Liver (tissue), 3 donors: ENCODE measurements around the gene AIDA.

ENCODE experiments used
- CTCF ChIP-seq: fragments of 150-350 bp; IDR thresholded peaks from 2 replicates; pipeline ENCODE4 v1.5.1; 2017; ENCODE audit warnings: improper control_type of control experiment, low read depth, low read length; ENCODE audit not compliant: missing input control
- GABPA ChIP-seq, 2 donors: IDR thresholded peaks in 1 of 2; conservative IDR thresholded peaks in 1 of 2; 2 replicates each; pipeline ENCODE4 v1.6.1; 2016; ENCODE audit warnings: antibody characterized with exemption in 2 of 2, mild to moderate bottlenecking in 1 of 2, moderate library complexity in 1 of 2
- HNF4G ChIP-seq: IDR thresholded peaks from 2 replicates; pipeline ENCODE4 v1.6.1; 2016; ENCODE audit warnings: antibody characterized with exemption
- REST ChIP-seq: IDR thresholded peaks from 2 replicates; pipeline ENCODE4 v1.6.1; 2016; ENCODE audit warnings: antibody characterized with exemption, mild to moderate bottlenecking
- RXRA ChIP-seq, 2 donors: IDR thresholded peaks; 2 replicates each; pipeline ENCODE4 v1.6.1; 2017 to 2018; ENCODE audit warnings: antibody characterized with exemption in 2 of 2, mild to moderate bottlenecking in 1 of 2
- SP1 ChIP-seq: IDR thresholded peaks from 2 replicates; pipeline ENCODE4 v1.6.1; 2018; ENCODE audit warnings: antibody characterized with exemption, mild to moderate bottlenecking
- TF ChIP-seq, protein P1 (sequence below): IDR thresholded peaks from 2 replicates; pipeline ENCODE4 v1.6.1; 2016; ENCODE audit warnings: antibody characterized with exemption
- TF ChIP-seq, protein P2 (sequence below): IDR thresholded peaks from 2 replicates; pipeline ENCODE4 v1.6.1; 2016; ENCODE audit warnings: antibody characterized with exemption
- donor health status: healthy.
- donor health status: healthy.

GRCh38 chr1:222739465-222739864 is 27.2 kb upstream of the AIDA start:
- TF ChIP-seq GABPA (IDR thresholded peaks at IDR 0.05 in 1 of 2, conservative IDR thresholded peaks at IDR 0.05 in 1 of 2) = no peak
- TF ChIP-seq SP1 = no peak
- TF ChIP-seq CTCF = no peak
- TF ChIP-seq HNF4G = no peak
- TF ChIP-seq, protein P1, sequence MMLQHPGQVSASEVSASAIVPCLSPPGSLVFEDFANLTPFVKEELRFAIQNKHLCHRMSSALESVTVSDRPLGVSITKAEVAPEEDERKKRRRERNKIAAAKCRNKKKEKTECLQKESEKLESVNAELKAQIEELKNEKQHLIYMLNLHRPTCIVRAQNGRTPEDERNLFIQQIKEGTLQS = no peak
- TF ChIP-seq, protein P2, sequence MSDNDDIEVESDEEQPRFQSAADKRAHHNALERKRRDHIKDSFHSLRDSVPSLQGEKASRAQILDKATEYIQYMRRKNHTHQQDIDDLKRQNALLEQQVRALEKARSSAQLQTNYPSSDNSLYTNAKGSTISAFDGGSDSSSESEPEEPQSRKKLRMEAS = no peak
- TF ChIP-seq REST = no peak
- TF ChIP-seq RXRA (IDR thresholded peaks at IDR 0.05) = no peak
